BE2C (cell line): ENCODE data around the gene SASH1.

ENCODE experiments used
- DNase-seq: peaks from one replicate; pipeline ENCODE4 v3.0.0-alpha.2; 2020
- H3K27me3 ChIP-seq: fragments of 250-450 bp; sonication (Bioruptor Pico); 2 replicates; pipeline ENCODE4 v1.5.1; 2020; ENCODE audit warnings: mild to moderate bottlenecking
- H3K36me3 ChIP-seq: fragments of 250-450 bp; sonication (Bioruptor Pico); 2 replicates; pipeline ENCODE4 v1.5.1; 2020; ENCODE audit warnings: mild to moderate bottlenecking
- H3K4me1 ChIP-seq: fragments of 250-450 bp; sonication (Bioruptor Pico); 2 replicates; pipeline ENCODE4 v1.5.1; 2020
- H3K4me3 ChIP-seq: 2 replicates; pipeline ENCODE4 v1.5.1; 2011; ENCODE audit warnings: low read depth, low read length
- H3K9me3 ChIP-seq: fragments of 250-450 bp; sonication (Bioruptor Pico); 2 replicates; pipeline ENCODE4 v1.5.1; 2020
- TF ChIP-seq, protein P1 (sequence below): IDR thresholded peaks from 2 replicates; pipeline ENCODE4 v1.5.1; 2012; ENCODE audit warnings: mild to moderate bottlenecking, low read depth, low read length

SASH1 gene

GRCh38 chr6:148545901-148546300 lies 203.3 kb downstream of the SASH1 start:
- no peak for DNase-seq
- H3K4me1 ChIP-seq, result 0 out of 2 replicates have a peak, but pooled peaks cover 4% of the 10 kb centered on the region
- no peak overlapping the region for H3K4me3 ChIP-seq
- no peaks in the 10 kb centered on the region for H3K9me3 ChIP-seq
- TF ChIP-seq, protein P1, sequence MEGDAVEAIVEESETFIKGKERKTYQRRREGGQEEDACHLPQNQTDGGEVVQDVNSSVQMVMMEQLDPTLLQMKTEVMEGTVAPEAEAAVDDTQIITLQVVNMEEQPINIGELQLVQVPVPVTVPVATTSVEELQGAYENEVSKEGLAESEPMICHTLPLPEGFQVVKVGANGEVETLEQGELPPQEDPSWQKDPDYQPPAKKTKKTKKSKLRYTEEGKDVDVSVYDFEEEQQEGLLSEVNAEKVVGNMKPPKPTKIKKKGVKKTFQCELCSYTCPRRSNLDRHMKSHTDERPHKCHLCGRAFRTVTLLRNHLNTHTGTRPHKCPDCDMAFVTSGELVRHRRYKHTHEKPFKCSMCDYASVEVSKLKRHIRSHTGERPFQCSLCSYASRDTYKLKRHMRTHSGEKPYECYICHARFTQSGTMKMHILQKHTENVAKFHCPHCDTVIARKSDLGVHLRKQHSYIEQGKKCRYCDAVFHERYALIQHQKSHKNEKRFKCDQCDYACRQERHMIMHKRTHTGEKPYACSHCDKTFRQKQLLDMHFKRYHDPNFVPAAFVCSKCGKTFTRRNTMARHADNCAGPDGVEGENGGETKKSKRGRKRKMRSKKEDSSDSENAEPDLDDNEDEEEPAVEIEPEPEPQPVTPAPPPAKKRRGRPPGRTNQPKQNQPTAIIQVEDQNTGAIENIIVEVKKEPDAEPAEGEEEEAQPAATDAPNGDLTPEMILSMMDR, result no peak
- H3K36me3 ChIP-seq, result no peaks in the 10 kb centered on the region
- H3K27me3 ChIP-seq, result no peaks in the 10 kb centered on the region

GRCh38 chr6:148547110-148547509 lies 204.5 kb downstream of the SASH1 start:
- no peak for DNase-seq
- Histone ChIP-seq H3K4me1 (0 out of 2 replicates have a peak, but pooled peaks cover 4% of the 10 kb centered on the region), H3K27me3 (no peaks in the 10 kb centered on the region), H3K4me3 (no peak overlapping the region), H3K36me3 (no peaks in the 10 kb centered on the region), H3K9me3 (no peaks in the 10 kb centered on the region)
- TF ChIP-seq, protein P1, result no peak

DNA sequence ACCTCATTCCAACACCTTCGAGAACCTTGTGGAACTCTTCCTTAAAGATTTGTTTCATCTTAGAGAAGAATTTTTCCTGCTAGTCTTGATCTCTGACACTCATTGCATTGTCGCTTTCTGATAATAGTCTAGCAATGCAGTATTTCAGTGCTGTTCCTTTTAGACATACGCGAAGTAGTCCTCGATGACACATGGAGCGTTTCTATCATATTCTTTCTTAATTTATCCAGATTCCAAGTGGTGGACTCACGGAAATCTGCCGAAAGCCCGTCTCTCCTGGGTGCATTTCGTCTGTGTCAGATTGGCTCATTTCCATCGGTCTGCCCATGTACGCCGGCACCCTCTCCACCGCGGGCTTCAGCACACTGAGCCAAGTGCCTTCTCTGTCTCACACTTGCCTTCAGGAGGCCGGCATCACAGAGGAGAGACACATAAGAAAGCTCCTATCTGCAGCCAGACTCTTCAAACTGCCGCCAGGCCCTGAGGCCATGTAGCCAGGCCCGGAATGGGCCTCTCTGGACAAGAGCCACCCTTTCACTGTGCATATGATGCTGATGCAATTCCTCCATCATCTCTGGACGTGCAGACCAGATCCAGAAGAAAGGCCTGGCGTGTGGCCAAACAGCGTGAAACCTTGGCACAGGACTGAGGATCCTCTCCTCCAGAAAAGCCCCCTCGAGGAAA lies 205.6 kb downstream of the SASH1 start:
- no peaks in the 10 kb centered on the region for H3K36me3 ChIP-seq
- H3K27me3 ChIP-seq, result no peaks in the 10 kb centered on the region
- peak overlapping the region; percentile 30 for H3K4me3 ChIP-seq
- peak; percentile 83 for DNase-seq
- H3K4me1 ChIP-seq, result 0 out of 2 replicates have a peak, but pooled peaks cover 4% of the 10 kb centered on the region
- H3K9me3 ChIP-seq, result no peaks in the 10 kb centered on the region
- TF ChIP-seq, protein P1, result no peak

GRCh38 chr6:148548749-148549140 lies 206.1 kb downstream of the SASH1 start:
- peak; percentile 53 for DNase-seq
- H3K4me1 ChIP-seq, result 0 out of 2 replicates have a peak, but pooled peaks cover 4% of the 10 kb centered on the region
- no peaks in the 10 kb centered on the region for H3K9me3 ChIP-seq
- no peaks in the 10 kb centered on the region for H3K36me3 ChIP-seq
- TF ChIP-seq, protein P1, result no peak
- H3K4me3 ChIP-seq, result peak overlapping the region; percentile 30
- no peaks in the 10 kb centered on the region for H3K27me3 ChIP-seq

DNA sequence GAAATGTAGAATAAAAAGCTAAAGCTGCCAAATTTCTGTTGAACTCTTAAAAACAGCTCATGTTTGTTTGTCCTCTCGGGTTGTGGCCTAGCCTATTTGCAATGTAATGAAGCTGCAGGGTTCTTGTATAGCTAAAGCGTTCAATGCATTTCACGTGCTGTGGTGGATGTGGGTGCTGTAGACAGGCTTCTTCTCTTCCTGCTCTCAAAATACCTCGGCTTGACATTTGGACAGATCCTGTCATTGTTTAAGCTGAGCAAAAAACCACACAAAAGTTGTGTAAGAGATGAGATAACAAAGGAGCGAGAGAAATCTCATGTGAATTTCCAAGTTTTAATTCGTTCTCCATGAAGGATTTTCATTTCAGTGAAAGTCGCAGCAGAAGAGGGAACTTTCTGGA lies 207.9 kb downstream of the SASH1 start:
- no peaks in the 10 kb centered on the region for H3K27me3 ChIP-seq
- 0 out of 2 replicates have a peak, but pooled peaks cover 4% of the 10 kb centered on the region for H3K4me1 ChIP-seq
- no peaks in the 10 kb centered on the region for H3K36me3 ChIP-seq
- no peak overlapping the region for H3K4me3 ChIP-seq
- TF ChIP-seq, protein P1, result no peak
- no peaks in the 10 kb centered on the region for H3K9me3 ChIP-seq
- DNase-seq, result no peak

DNA sequence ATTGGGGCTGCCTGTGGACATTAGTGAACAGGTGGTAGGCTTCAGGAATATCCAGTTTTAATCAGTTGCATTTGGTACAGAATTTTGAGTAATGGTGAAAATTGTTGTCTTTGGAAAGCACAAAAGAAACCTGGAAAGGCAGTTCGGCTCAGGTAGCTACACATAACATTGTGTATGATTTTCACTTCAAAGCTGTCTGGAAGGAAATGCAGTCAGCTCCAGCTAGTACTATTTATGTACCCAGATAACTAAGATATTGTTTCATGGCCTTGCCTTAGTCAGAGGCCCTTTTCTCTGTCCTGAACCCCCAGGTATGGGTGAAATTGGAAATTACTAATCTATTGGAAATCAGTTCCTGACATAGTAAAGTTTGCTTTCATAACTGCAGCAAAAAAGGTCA lies 208.6 kb downstream of the SASH1 start:
- H3K36me3 ChIP-seq, result no peaks in the 10 kb centered on the region
- H3K4me3 ChIP-seq, result no peak overlapping the region
- TF ChIP-seq, protein P1, result no peak
- H3K4me1 ChIP-seq, result 0 out of 2 replicates have a peak, but pooled peaks cover 4% of the 10 kb centered on the region
- no peaks in the 10 kb centered on the region for H3K27me3 ChIP-seq
- no peak for DNase-seq
- no peaks in the 10 kb centered on the region for H3K9me3 ChIP-seq
